KOPT-K1 (cell line): ENCODE data around the gene MYBPH.

Source experiments
- H3K27ac ChIP-seq: fragments of 200-600 bp; sonication (generic); 2 replicates; pipeline ENCODE4 v1.5.1; 2016; ENCODE audit warnings: antibody characterized with exemption, mild to moderate bottlenecking, low read depth, low read length; ENCODE audit not compliant: poor library complexity, severe bottlenecking
- H3K36me3 ChIP-seq: fragments of 200-600 bp; sonication (generic); 2 replicates; pipeline ENCODE4 v1.5.1; 2017; ENCODE audit warnings: antibody characterized with exemption, mild to moderate bottlenecking, low read length, moderate library complexity; ENCODE audit not compliant: insufficient read depth
- H3K9me3 ChIP-seq: fragments of 200-600 bp; sonication (generic); 2 replicates; pipeline ENCODE4 v1.5.1; 2017; ENCODE audit warnings: antibody characterized with exemption, low read length, mild to moderate bottlenecking; ENCODE audit not compliant: insufficient read depth, poor library complexity, severe bottlenecking

Gene MYBPH

GRCh38 chr1:203175237-203175826 lies at the start of gene MYBPH:
TSS of gene MYBPH (minus strand) at chr1:203175826. CDS start at chr1:203175755, 71 bp downstream.
- Histone ChIP-seq H3K27ac (no peak within 1 kb of the TSS), H3K36me3 (no peaks in the 10 kb centered on the region), H3K9me3 (no peaks in the 10 kb centered on the region)

- H3K27ac ChIP-seq: no peak overlapping the region
- H3K9me3 ChIP-seq: no peaks in the 10 kb centered on the region
- no peaks in the 10 kb centered on the region for H3K36me3 ChIP-seq
These were observed 49.4 kb upstream of the MYBPH start for GRCh38 chr1:203225071-203225470.

GRCh38 chr1:203223012-203223775 lies 47.6 kb upstream of the MYBPH start:
- H3K27ac ChIP-seq: no peak overlapping the region
- H3K9me3 ChIP-seq: no peaks in the 10 kb centered on the region
- no peaks in the 10 kb centered on the region for H3K36me3 ChIP-seq

GRCh38 chr1:203219934-203220333 lies 44.3 kb upstream of the MYBPH start:
- no peaks in the 10 kb centered on the region for H3K36me3 ChIP-seq
- no peak overlapping the region for H3K27ac ChIP-seq

GRCh38 chr1:203219171-203219570 lies 43.5 kb upstream of the MYBPH start:
- H3K27ac ChIP-seq: no peak overlapping the region
- H3K36me3 ChIP-seq: no peaks in the 10 kb centered on the region
- H3K9me3 ChIP-seq: no peaks in the 10 kb centered on the region

More at GRCh38 chr1:203219934-203220333, 44.3 kb upstream of the MYBPH start:
- H3K9me3 ChIP-seq: no peaks in the 10 kb centered on the region

GRCh38 chr1:203217668-203218067 lies 42.0 kb upstream of the MYBPH start:
- H3K36me3 ChIP-seq: no peaks in the 10 kb centered on the region
- H3K27ac ChIP-seq: no peak overlapping the region
- H3K9me3 ChIP-seq: no peaks in the 10 kb centered on the region

GRCh38 chr1:203217139-203217655 lies 41.6 kb upstream of the MYBPH start:
- Histone ChIP-seq H3K27ac (no peak overlapping the region), H3K36me3 (no peaks in the 10 kb centered on the region)

GRCh38 chr1:203216274-203217138 lies 40.9 kb upstream of the MYBPH start:
- H3K9me3 ChIP-seq: no peaks in the 10 kb centered on the region
- no peaks in the 10 kb centered on the region for H3K36me3 ChIP-seq
- no peak overlapping the region for H3K27ac ChIP-seq

More at GRCh38 chr1:203217139-203217655, 41.6 kb upstream of the MYBPH start:
- no peaks in the 10 kb centered on the region for H3K9me3 ChIP-seq

GRCh38 chr1:203215573-203215972 lies 39.9 kb upstream of the MYBPH start:
- no peaks in the 10 kb centered on the region for H3K36me3 ChIP-seq
- H3K9me3 ChIP-seq: no peaks in the 10 kb centered on the region
- H3K27ac ChIP-seq: no peak overlapping the region

- Histone ChIP-seq H3K36me3 (no peaks in the 10 kb centered on the region), H3K9me3 (no peaks in the 10 kb centered on the region), H3K27ac (no peak overlapping the region)
These were observed 39.2 kb upstream of the MYBPH start for GRCh38 chr1:203214871-203215270.

- Histone ChIP-seq H3K9me3 (no peaks in the 10 kb centered on the region), H3K27ac (no peak overlapping the region), H3K36me3 (no peaks in the 10 kb centered on the region)
These were observed 37.5 kb upstream of the MYBPH start for GRCh38 chr1:203213126-203213525.

- Histone ChIP-seq H3K27ac (no peak overlapping the region), H3K36me3 (no peaks in the 10 kb centered on the region), H3K9me3 (no peaks in the 10 kb centered on the region)
These were observed 36.2 kb upstream of the MYBPH start for GRCh38 chr1:203211812-203212211.

- no peaks in the 10 kb centered on the region for H3K36me3 ChIP-seq
- H3K9me3 ChIP-seq: no peaks in the 10 kb centered on the region
- H3K27ac ChIP-seq: no peak overlapping the region
These were observed 35.4 kb upstream of the MYBPH start for GRCh38 chr1:203210988-203211387.

GRCh38 chr1:203210350-203210749 lies 34.7 kb upstream of the MYBPH start:
- Histone ChIP-seq H3K27ac (no peak overlapping the region), H3K9me3 (no peaks in the 10 kb centered on the region), H3K36me3 (no peaks in the 10 kb centered on the region)

GRCh38 chr1:203208181-203208580 lies 32.6 kb upstream of the MYBPH start:
- Histone ChIP-seq H3K36me3 (no peaks in the 10 kb centered on the region), H3K9me3 (no peaks in the 10 kb centered on the region), H3K27ac (no peak overlapping the region)
